GM12873 (cell line): ENCODE results near the gene EXOC4.

ENCODE experiments used
- CTCF ChIP-seq: IDR thresholded peaks from 2 replicates; pipeline ENCODE4 v1.5.1; 2012; ENCODE audit warnings: low read depth, mild to moderate bottlenecking, moderate library complexity, low read length, control low read depth; ENCODE audit not compliant: insufficient read depth; ENCODE audit errors: missing control alignments

The EXOC4 gene

DNA sequence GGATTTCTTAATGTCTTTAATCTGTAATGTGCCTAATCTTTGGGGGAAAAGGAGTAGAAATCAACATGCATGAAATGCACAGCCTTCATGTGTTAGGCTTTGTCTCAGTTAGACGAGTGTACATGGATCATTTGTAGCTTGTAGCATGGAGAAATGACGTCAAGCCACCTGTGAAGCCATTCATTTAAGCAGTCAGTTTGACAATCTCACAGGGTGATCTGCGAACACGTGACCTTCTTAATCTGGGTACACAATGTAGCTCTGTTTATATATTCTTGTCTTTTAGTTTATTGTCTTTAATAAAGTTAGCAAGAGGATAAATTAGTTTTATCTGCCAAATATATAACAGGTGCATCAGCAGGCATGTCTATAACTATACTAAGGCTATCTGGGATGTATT, 522.3 kb downstream of the EXOC4 start:
- no peak for TF ChIP-seq CTCF

DNA sequence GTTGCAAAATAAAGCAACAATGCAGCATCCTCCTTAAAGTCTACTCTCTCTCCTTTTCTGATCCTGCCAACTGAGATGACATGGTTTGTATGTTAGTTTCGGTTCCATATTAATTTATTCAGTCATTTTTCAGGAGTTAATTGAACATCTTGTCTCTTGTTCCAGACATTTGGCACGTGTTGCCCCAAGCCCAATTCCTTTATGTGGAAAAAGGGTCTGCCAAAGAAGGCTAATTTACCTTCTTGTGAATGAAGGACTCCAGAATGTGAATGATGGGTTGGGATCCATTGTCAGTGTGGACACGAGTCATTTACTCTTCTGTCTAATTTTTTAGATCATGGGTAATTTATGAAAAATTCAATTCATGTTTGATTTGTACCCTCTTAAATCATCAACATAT, 523.4 kb downstream of the EXOC4 start:
- TF ChIP-seq CTCF, result no peak

DNA sequence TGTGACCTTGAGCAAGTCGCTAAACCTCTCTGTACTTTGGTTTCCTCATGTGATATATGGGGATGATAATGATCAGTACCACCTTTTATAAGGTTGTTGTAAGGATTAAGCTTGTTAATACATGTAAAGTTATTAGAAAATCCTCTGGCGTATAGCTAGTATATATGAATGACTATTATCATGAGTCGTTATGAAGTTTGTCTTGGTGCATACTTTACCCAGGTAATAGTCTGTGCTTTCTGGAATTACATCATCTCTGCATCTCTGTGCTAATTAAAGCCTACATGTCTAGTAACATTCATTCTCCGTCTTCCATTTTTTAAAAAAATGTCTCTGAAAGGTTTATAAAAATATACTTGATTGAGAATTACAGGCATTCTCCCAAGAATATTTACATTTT, 524.8 kb downstream of the EXOC4 start:
- no peak for TF ChIP-seq CTCF

DNA sequence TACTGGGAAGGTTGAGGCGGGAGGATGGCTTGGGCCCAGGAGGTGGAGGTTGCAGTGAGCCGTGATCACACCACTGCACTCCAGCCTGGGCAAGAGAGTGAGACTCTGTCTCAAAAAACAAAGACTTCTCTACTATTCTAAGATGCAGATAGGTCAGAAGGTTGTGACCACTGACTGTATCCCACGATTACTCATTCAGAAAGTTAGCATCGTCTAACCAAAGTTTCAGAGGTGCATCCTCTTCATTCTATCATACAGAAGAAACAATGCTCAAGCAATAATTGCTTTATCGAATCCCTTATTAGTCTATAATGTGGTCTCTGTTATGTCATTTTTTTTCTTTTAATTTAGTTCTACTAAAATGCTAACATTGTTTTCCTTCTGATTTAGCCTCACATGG, 525.6 kb downstream of the EXOC4 start:
- TF ChIP-seq CTCF, result no peak

DNA sequence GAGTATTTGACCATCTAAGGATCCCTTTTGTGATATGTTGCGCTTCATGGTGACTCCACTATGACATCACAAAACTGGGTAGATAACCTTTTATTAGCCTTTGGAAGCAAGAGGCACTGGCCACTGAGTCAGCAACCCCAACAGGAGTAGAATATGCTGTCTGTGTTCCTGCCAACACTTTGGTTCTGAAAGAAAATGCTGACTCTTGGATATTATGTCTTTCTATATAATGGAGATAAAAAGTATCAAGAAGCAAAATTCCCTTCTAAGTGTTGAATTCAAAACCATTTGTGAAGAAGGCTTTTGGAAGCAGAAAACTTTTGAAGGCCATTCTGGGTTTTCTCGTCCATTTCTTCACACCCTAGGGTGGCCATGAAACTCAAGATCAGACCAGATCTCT, 528.0 kb downstream of the EXOC4 start:
- TF ChIP-seq CTCF, result no peak

DNA sequence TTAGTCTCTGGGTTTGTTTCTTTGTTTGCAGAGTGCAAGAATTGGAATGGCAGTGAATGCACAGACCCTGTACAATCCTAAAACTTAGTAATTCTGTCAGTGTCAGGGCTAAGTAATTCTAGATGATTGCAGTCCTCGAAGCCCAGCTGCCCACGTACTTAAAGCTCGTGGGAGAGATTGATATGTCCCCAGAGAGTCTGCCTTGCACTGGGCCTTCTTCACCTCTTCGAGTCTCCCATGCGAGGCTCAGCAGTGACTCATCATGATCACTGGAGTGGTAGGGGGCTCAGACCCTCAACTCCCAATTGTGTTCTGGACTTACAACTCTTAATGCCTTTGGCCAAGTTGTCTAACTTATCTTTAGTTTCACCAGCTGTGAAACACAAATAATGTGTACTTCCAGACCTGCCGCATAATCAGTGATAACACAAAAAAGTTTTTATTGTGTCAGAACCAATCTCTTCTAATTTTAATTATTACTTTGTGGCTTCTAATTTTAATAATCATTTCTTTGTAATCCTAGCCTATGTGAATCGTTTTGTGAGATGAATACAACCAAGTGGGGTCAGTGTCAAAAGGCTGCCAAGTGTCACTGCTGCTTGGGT, 528.7 kb downstream of the EXOC4 start:
- TF ChIP-seq CTCF, result no peak

DNA sequence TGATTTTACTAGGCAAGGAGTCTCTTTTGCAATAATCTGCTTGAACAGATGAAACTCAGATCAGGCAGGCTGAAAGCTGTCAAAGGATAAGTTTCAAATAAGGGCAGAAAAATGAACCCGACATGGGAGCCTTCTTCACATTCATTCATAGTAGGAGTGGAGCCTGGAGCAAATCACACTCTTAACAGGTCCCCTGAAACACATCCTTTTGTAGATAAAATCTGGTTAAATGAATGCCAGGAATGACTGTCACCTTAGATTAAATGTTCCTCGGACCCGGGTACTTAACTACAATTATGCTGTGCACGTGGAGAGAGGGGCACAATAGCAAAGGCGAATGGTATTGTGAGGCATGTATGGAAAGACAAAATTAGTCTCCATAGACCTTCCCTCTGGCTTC, 529.6 kb downstream of the EXOC4 start:
- TF ChIP-seq CTCF, result no peak
